WTC11 (cell line): ENCODE results near the gene WDR11. TPM values are rescaled to one million over a fixed set of nuclear protein-coding genes. Genes with fewer than 3 reads are reported as not detected.
"Not testable (repeated sequence)": the region's sequence is repeated elsewhere in the genome, so short reads cannot be mapped to it uniquely, and the experiment has no call there.

Experiments
- ATAC-seq: fragments of 200-7000 bp; cut with Tn5 transposase; 2 replicates; pipeline ENCODE4 v1.10.0; 2021; ENCODE audit warnings: mild to moderate bottlenecking, moderate library complexity
- CTCF ChIA-PET: fragments of 300-600 bp; sonication (Branson Sonifier 250); formaldehyde crosslinking; loops from one replicate; lab custom pipeline; 2021; ENCODE audit warnings: antibody characterized with exemption; lab: Charles Lee
- POLR2A ChIA-PET: fragments of 350-600 bp; sonication (Branson Sonifier 250); formaldehyde crosslinking; loops from one replicate; lab custom pipeline; 2021; ENCODE audit warnings: antibody characterized with exemption; lab: Charles Lee
- DNase-seq: peaks from one replicate; pipeline ENCODE4 v3.0.0; 2021; ENCODE audit warnings: low spot score
- H3K27ac Mint-ChIP-seq: 2 replicates; pipeline ENCODE4 v1.8.0; 2021; ENCODE audit warnings: mixed read lengths
- H3K27me3 Mint-ChIP-seq: 2 replicates; pipeline ENCODE4 v1.8.0; 2021; ENCODE audit warnings: low read depth, mild to moderate bottlenecking, moderate library complexity, mixed read lengths
- H3K36me3 Mint-ChIP-seq: 2 replicates; pipeline ENCODE4 v1.8.0; 2021; ENCODE audit warnings: mixed read lengths
- H3K4me1 Mint-ChIP-seq: 2 replicates; pipeline ENCODE4 v1.8.0; 2022; ENCODE audit warnings: mixed read lengths
- H3K4me3 Mint-ChIP-seq: 2 replicates; pipeline ENCODE4 v1.8.0; 2021; ENCODE audit warnings: mild to moderate bottlenecking, moderate library complexity, mixed read lengths
- H3K9me3 Mint-ChIP-seq: 2 replicates; pipeline ENCODE4 v1.8.0; 2021; ENCODE audit warnings: mixed read lengths
- ELF4 ChIP-seq: sonication (generic); formaldehyde crosslinking; IDR thresholded peaks from 2 replicates; pipeline ENCODE4 v1.8.1; 2022; ENCODE audit warnings: low read depth, mild to moderate bottlenecking, moderate library complexity, missing genetic modification reagents
- EMX1 ChIP-seq: fragments of 250-450 bp; sonication (Bioruptor Pico); IDR thresholded peaks from 2 replicates; pipeline ENCODE4 v1.8.0; 2021; ENCODE audit warnings: mild to moderate bottlenecking
- FOXJ3 ChIP-seq: sonication (generic); formaldehyde crosslinking; IDR thresholded peaks from 2 replicates; pipeline ENCODE4 v1.9.0; 2021; ENCODE audit warnings: missing genetic modification reagents, mild to moderate bottlenecking, borderline replicate concordance
- FOXP1 ChIP-seq: sonication (generic); formaldehyde crosslinking; IDR thresholded peaks from 2 replicates; pipeline ENCODE4 v1.8.0; 2022; ENCODE audit warnings: missing genetic modification reagents, mild to moderate bottlenecking, moderate library complexity, borderline replicate concordance
- GABPB1 ChIP-seq: sonication (generic); formaldehyde crosslinking; IDR thresholded peaks from 2 replicates; pipeline ENCODE4 v1.8.1; 2023; ENCODE audit warnings: mild to moderate bottlenecking, missing genetic modification reagents
- GRHL2 ChIP-seq: fragments of 250-450 bp; sonication (Bioruptor Pico); IDR thresholded peaks from 2 replicates; pipeline ENCODE4 v1.8.0; 2022; ENCODE audit warnings: mild to moderate bottlenecking, moderate library complexity; ENCODE audit not compliant: insufficient replicate concordance, severe bottlenecking
- JUN ChIP-seq: sonication (generic); formaldehyde crosslinking; IDR thresholded peaks from 2 replicates; pipeline ENCODE4 v1.8.0; 2023; ENCODE audit warnings: mild to moderate bottlenecking, missing genetic modification reagents
- TEAD1 ChIP-seq: sonication (generic); formaldehyde crosslinking; IDR thresholded peaks from 2 replicates; pipeline ENCODE4 v1.8.0; 2022; ENCODE audit warnings: mild to moderate bottlenecking, missing genetic modification reagents
- TEAD4 ChIP-seq: sonication (generic); formaldehyde crosslinking; IDR thresholded peaks from 2 replicates; pipeline ENCODE4 v1.8.0; 2022; ENCODE audit warnings: mild to moderate bottlenecking, missing genetic modification reagents
- ZNF671 ChIP-seq: fragments of 250-450 bp; sonication (Bioruptor Pico); IDR thresholded peaks from 2 replicates; pipeline ENCODE4 v1.8.0; 2021; ENCODE audit warnings: mild to moderate bottlenecking
- total RNA-seq: library from RNA; stranded (reverse); gene quantifications from 3 replicates; pipeline ENCODE4 v1.2.3, GENCODE V29; 2021
- TF ChIP-seq, protein P1 (sequence below): sonication (generic); formaldehyde crosslinking; conservative IDR thresholded peaks from 2 replicates; pipeline ENCODE4 v1.8.1; 2022; ENCODE audit warnings: mild to moderate bottlenecking, missing genetic modification reagents
- TF ChIP-seq, protein P2 (sequence below): fragments of 250-450 bp; sonication (Bioruptor Pico); IDR thresholded peaks from 2 replicates; pipeline ENCODE4 v1.9.0; 2021; ENCODE audit warnings: mild to moderate bottlenecking, borderline replicate concordance
- TF ChIP-seq, protein P3 (sequence below): fragments of 250-450 bp; sonication (Bioruptor Pico); IDR thresholded peaks from 2 replicates; pipeline ENCODE4 v1.9.0; 2021; ENCODE audit warnings: mild to moderate bottlenecking
- TF ChIP-seq, protein P4 (sequence below): sonication (generic); formaldehyde crosslinking; IDR thresholded peaks from 2 replicates; pipeline ENCODE4 v1.8.1; 2023; ENCODE audit warnings: mild to moderate bottlenecking, missing genetic modification reagents, moderate library complexity
- TF ChIP-seq, protein P5 (sequence below): sonication (generic); formaldehyde crosslinking; IDR thresholded peaks from 2 replicates; pipeline ENCODE4 v1.8.0; 2023; ENCODE audit warnings: mild to moderate bottlenecking, missing genetic modification reagents
- TF ChIP-seq, protein P6 (sequence below): sonication (generic); formaldehyde crosslinking; IDR thresholded peaks from 2 replicates; pipeline ENCODE4 v1.8.0; 2023; ENCODE audit warnings: missing genetic modification reagents

WDR11 gene
- total RNA-seq, 1 experiment from 2014 or later, result 41.5 TPM

DNA sequence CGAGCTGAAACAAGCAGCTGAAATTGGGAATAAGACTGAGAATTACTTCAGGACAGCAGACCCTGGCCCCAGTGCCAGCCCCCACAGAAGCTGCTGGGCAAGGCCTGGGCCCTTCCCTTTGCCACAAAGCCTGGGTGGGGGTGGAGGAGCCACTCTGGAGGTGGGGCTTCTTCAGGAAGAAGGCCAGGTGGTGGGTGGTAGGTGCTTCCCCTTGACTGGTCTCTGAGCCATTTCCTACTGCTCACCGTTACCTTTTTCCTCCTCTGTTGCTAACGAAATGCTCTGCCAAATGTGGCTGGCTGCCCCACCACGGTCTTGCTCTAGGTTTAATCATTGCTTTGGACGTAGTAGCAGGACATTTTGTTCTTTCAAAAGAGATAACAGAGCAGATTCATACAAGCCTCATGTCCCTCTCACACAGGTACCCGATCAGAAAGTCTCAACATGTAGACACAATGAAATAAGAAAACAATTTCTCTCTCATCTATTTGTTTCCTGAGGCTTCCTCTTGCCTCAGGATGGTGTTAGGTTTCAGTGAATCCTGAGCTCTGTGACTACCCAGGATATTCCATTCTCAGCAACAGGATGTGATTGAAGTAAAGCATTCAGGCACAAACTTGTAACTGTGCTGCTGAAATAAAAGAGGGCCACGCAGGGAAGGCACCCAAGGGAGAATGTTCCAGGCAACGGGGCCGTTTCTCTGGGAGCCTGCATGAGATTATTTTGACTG, 66.5 kb downstream of the WDR11 start:
- CTCF ChIA-PET, result no interaction called here
- ATAC-seq (no peak; the same call in none of the 2 replicates), DNase-seq (no peak)
- Mint-ChIP-seq H3K9me3 (peaks cover 17% of the 10 kb centered on the region), H3K36me3 (peaks cover 12% of the 10 kb centered on the region), H3K4me3 (no peak overlapping the region), H3K27ac (peak overlapping the region; percentile 85), H3K27me3 (peaks cover 4% of the 10 kb centered on the region; the same call in 1 of the 2 replicates), H3K4me1 (peaks cover 13% of the 10 kb centered on the region)
- TF ChIP-seq FOXP1, result no peak
- POLR2A ChIA-PET, result no interaction called here

DNA sequence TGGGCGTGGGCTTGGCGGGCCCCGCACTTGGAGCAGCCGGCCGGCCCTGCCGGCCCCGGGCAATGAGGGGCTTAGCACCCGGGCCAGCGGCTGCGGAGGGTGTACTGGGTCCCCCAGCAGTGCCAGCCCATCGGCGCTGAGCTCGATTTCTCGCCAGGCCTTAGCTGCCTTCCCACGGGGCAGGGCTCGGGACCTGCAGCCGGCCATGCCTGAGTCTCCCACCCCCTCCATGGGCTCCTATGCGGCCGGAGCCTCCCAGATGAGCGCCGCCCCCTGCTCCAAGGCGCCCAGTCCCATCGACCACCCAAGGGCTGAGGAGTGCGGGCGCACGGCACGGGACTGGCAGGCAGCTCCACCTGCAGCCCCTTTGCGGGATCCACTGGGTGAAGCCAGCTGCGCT, 72.7 kb downstream of the WDR11 start:
- H3K9me3 Mint-ChIP-seq, H3K4me3 Mint-ChIP-seq, POLR2A ChIA-PET, ATAC-seq, H3K4me1 Mint-ChIP-seq, H3K36me3 Mint-ChIP-seq, DNase-seq, H3K27ac Mint-ChIP-seq, H3K27me3 Mint-ChIP-seq: not testable (repeated sequence)
- CTCF ChIA-PET, result interaction anchor here (1.6 kb wide), 1 partner anchor 19 kb away, joined by 4 read pairs; no protein-coding TSS in a partner anchor

DNA sequence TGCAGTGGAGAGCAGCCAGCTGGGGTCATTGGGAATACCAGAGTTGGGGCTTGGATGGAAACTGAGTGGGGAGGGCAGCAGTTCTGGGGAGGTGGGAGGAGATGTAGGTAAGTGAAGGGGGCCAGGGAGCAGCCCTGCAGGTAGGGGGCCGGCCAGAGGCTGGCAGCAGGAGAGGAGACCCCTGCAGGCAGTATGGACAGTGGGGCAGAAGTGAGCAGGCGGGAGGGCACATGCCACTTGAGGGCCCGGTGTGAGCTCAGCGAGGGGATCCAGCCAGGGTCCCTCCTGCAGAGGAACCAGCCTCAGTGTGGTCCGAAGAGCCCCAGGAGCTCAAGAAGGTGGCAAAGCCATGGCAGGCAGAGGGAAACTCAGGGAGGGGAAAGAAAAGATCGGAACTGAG, 75.4 kb downstream of the WDR11 start:
- H3K36me3 Mint-ChIP-seq, result no peaks in the 10 kb centered on the region
- H3K4me1 Mint-ChIP-seq, result peaks cover 5% of the 10 kb centered on the region
- H3K27ac Mint-ChIP-seq, result no peak overlapping the region
- peak; percentile 46 for ATAC-seq
- DNase-seq, result no peak
- H3K4me3 Mint-ChIP-seq, result no peak overlapping the region
- ChIA-PET POLR2A (no interaction called here), CTCF (interaction anchor here (0.9 to 1.4 kb wide), 3 partner anchors 12 to 19 kb away, joined by 3 to 4 read pairs (median 3); no protein-coding TSS in a partner anchor)
- H3K9me3 Mint-ChIP-seq, result 0 out of 2 replicates have a peak, but pooled peaks cover 5% of the 10 kb centered on the region
- no peaks in the 10 kb centered on the region; the same call in 1 of the 2 replicates for H3K27me3 Mint-ChIP-seq
- TF ChIP-seq EMX1 (CRISPR knock-in tag) (no peak), FOXJ3 (CRISPR knock-in tag) (no peak), TEAD4 (CRISPR knock-in tag) (no peak), GABPB1 (CRISPR knock-in tag) (no peak), ELF4 (CRISPR knock-in tag) (no peak), TEAD1 (CRISPR knock-in tag) (no peak), ZNF671 (CRISPR knock-in tag) (no peak), JUN (CRISPR knock-in tag) (no peak), GRHL2 (CRISPR knock-in tag) (no peak)
- TF ChIP-seq, protein P1, sequence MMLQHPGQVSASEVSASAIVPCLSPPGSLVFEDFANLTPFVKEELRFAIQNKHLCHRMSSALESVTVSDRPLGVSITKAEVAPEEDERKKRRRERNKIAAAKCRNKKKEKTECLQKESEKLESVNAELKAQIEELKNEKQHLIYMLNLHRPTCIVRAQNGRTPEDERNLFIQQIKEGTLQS (CRISPR knock-in tag), result no peak
- TF ChIP-seq, protein P2, sequence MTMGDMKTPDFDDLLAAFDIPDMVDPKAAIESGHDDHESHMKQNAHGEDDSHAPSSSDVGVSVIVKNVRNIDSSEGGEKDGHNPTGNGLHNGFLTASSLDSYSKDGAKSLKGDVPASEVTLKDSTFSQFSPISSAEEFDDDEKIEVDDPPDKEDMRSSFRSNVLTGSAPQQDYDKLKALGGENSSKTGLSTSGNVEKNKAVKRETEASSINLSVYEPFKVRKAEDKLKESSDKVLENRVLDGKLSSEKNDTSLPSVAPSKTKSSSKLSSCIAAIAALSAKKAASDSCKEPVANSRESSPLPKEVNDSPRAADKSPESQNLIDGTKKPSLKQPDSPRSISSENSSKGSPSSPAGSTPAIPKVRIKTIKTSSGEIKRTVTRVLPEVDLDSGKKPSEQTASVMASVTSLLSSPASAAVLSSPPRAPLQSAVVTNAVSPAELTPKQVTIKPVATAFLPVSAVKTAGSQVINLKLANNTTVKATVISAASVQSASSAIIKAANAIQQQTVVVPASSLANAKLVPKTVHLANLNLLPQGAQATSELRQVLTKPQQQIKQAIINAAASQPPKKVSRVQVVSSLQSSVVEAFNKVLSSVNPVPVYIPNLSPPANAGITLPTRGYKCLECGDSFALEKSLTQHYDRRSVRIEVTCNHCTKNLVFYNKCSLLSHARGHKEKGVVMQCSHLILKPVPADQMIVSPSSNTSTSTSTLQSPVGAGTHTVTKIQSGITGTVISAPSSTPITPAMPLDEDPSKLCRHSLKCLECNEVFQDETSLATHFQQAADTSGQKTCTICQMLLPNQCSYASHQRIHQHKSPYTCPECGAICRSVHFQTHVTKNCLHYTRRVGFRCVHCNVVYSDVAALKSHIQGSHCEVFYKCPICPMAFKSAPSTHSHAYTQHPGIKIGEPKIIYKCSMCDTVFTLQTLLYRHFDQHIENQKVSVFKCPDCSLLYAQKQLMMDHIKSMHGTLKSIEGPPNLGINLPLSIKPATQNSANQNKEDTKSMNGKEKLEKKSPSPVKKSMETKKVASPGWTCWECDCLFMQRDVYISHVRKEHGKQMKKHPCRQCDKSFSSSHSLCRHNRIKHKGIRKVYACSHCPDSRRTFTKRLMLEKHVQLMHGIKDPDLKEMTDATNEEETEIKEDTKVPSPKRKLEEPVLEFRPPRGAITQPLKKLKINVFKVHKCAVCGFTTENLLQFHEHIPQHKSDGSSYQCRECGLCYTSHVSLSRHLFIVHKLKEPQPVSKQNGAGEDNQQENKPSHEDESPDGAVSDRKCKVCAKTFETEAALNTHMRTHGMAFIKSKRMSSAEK (CRISPR knock-in tag), result no peak
- TF ChIP-seq, protein P3, sequence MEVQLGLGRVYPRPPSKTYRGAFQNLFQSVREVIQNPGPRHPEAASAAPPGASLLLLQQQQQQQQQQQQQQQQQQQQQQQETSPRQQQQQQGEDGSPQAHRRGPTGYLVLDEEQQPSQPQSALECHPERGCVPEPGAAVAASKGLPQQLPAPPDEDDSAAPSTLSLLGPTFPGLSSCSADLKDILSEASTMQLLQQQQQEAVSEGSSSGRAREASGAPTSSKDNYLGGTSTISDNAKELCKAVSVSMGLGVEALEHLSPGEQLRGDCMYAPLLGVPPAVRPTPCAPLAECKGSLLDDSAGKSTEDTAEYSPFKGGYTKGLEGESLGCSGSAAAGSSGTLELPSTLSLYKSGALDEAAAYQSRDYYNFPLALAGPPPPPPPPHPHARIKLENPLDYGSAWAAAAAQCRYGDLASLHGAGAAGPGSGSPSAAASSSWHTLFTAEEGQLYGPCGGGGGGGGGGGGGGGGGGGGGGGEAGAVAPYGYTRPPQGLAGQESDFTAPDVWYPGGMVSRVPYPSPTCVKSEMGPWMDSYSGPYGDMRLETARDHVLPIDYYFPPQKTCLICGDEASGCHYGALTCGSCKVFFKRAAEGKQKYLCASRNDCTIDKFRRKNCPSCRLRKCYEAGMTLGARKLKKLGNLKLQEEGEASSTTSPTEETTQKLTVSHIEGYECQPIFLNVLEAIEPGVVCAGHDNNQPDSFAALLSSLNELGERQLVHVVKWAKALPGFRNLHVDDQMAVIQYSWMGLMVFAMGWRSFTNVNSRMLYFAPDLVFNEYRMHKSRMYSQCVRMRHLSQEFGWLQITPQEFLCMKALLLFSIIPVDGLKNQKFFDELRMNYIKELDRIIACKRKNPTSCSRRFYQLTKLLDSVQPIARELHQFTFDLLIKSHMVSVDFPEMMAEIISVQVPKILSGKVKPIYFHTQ, result no peak
- TF ChIP-seq, protein P4, sequence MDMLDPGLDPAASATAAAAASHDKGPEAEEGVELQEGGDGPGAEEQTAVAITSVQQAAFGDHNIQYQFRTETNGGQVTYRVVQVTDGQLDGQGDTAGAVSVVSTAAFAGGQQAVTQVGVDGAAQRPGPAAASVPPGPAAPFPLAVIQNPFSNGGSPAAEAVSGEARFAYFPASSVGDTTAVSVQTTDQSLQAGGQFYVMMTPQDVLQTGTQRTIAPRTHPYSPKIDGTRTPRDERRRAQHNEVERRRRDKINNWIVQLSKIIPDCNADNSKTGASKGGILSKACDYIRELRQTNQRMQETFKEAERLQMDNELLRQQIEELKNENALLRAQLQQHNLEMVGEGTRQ (CRISPR knock-in tag), result no peak
- TF ChIP-seq, protein P5, sequence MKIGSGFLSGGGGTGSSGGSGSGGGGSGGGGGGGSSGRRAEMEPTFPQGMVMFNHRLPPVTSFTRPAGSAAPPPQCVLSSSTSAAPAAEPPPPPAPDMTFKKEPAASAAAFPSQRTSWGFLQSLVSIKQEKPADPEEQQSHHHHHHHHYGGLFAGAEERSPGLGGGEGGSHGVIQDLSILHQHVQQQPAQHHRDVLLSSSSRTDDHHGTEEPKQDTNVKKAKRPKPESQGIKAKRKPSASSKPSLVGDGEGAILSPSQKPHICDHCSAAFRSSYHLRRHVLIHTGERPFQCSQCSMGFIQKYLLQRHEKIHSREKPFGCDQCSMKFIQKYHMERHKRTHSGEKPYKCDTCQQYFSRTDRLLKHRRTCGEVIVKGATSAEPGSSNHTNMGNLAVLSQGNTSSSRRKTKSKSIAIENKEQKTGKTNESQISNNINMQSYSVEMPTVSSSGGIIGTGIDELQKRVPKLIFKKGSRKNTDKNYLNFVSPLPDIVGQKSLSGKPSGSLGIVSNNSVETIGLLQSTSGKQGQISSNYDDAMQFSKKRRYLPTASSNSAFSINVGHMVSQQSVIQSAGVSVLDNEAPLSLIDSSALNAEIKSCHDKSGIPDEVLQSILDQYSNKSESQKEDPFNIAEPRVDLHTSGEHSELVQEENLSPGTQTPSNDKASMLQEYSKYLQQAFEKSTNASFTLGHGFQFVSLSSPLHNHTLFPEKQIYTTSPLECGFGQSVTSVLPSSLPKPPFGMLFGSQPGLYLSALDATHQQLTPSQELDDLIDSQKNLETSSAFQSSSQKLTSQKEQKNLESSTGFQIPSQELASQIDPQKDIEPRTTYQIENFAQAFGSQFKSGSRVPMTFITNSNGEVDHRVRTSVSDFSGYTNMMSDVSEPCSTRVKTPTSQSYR (CRISPR knock-in tag), result no peak
- TF ChIP-seq, protein P6, sequence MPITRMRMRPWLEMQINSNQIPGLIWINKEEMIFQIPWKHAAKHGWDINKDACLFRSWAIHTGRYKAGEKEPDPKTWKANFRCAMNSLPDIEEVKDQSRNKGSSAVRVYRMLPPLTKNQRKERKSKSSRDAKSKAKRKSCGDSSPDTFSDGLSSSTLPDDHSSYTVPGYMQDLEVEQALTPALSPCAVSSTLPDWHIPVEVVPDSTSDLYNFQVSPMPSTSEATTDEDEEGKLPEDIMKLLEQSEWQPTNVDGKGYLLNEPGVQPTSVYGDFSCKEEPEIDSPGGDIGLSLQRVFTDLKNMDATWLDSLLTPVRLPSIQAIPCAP (CRISPR knock-in tag), result no peak
